GM18519 (cell line): ENCODE measurements around the gene RPS27L.

Experiments used
- ATAC-seq: cut with Tn5 transposase; IDR thresholded peaks from one replicate; pipeline ENCODE4 v1.9.1; 2021; ENCODE audit warnings: mild to moderate bottlenecking, moderate library complexity; ENCODE audit not compliant: unreplicated experiment, low FRiP score

RPS27L gene

GRCh38 chr15:63157118-63157843, at the start of gene RPS27L:
Gene RPS27L, minus strand, starts transcription at chr15:63157477. Its CDS starts 72 bp downstream, at chr15:63157405.
- peak; percentile 70 for ATAC-seq

DNA sequence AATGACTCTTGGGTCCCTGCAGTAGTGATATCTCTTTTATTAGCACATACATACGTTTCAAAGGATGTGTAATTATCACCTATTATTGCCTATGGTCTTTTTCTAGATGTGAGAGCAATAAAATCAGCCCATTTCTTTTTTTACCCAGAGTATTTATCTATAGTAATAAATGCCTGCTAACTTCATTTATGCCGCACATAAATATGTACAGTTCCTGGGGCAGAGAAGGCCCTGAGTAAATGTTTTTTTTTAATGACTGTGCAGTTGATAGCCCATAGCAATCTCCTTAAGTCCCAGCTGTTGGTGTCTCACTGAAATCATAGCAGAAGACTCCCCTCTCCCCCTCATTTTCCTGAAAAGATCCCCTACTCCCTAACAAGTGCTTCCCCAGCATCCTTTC, 48.8 kb upstream of the RPS27L start:
- no peak for ATAC-seq

DNA sequence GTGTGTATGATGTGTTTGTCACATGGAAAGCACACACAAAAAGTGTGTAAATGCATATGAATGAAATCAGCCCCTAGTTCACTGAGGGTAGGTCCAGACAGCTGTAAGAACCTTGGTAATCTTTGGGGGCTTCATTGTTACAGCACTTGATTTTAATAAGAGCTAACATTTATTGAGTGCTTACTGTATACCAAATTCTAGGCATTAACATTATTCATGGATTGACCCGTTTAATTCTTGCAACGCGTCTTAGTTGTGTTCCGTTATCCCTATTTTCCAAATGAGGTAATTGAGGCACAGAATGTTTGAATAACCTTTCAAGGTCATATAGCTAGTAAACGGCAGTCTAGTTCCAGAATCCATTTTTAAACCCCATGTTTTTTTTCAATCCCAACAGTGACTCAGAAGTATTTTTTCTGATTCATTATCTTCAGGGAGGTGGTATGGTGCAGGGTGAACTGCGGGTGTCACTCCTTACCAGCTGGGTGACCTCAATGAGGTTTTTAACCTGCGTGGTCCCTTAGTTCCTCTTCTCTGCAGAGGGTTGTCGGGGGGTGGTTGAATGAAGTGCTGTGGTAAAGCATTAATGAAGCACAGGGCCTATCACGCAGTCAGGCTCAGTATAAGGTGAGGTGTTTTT, 46.3 kb upstream of the RPS27L start:
- ATAC-seq: no peak

DNA sequence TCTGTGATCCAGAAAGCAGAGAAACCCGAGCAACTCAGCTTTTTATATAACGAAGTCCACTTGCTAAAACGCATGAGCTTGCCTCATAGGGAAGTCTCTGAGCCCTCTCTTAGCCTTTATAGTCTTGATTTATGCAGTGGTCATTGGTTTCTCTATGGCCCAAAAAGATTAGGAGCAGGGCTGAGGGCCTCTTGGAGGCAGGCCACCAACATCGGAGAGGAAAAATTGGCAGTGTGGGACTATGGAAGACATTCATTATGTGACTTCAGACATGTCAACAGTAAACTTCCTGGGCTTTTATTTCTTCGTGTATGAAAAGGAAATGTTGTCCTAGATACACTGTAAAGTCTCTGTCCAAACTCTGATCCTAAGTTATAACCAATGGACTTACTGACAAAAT, 45.6 kb upstream of the RPS27L start:
- no peak for ATAC-seq

GRCh38 chr15:63200464-63201249, 43.4 kb upstream of the RPS27L start:
- no peak for ATAC-seq

- no peak for ATAC-seq
Observed at GRCh38 chr15:63198371-63199250, 41.3 kb upstream of the RPS27L start.

DNA sequence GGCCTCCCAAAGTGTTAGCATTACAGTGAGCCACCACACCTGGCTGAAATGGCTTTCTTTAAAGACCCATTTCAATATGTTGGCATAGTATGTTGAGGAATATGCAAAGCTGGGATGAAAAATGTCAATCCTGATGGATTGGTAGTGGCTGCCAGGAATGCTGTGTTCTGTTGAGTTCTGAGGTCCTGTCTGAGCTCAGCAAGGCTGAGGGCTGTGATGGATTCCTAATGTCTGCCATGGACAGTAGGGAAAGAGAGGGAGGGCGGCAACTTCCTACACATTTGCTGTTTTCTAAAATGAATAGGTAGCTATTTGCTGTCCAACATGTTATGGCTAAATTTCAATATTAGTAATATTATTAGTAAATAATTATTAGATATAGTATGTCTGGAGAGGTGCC, 40.3 kb upstream of the RPS27L start:
- ATAC-seq: no peak

DNA sequence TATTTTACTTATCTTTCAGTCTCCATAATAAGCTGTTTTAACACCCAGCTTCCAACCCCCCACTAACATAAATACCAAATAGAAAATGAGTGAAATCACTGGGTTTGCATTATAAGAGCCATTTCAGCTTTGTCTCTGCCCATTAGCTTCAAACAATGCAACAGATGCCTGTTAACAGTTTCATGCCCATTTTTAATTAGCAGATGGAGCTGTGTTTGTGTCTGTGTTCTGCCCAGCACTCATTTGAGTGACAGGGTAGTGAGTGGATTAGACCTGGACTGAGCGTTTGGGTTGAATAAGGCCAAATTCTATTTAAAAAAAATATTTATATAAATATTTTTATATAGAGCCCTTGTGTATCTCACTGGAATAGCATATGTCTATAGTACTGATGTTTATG, 39.6 kb upstream of the RPS27L start:
- no peak for ATAC-seq

DNA sequence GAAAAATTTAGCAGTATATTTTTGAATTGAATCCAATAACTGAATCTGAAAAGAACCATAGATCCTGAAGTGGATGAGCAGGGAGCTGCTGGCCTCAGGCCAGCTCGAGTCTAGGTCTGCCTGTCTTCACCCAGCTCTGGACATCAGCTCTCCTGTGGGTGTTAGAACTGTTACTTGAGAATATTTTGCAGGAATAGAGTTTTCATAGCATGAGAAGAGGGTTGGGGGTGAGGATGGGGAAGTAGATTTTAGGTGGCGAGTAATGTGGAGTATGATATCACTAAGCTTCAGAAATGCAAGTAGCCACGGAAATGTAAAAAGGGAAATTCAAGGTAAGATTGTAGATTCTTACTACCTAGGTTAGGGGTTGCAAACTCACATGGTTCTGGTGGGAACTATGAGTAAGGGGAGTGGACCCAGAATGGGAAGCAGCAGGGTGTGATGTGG, 38.3 kb upstream of the RPS27L start:
- no peak for ATAC-seq

DNA sequence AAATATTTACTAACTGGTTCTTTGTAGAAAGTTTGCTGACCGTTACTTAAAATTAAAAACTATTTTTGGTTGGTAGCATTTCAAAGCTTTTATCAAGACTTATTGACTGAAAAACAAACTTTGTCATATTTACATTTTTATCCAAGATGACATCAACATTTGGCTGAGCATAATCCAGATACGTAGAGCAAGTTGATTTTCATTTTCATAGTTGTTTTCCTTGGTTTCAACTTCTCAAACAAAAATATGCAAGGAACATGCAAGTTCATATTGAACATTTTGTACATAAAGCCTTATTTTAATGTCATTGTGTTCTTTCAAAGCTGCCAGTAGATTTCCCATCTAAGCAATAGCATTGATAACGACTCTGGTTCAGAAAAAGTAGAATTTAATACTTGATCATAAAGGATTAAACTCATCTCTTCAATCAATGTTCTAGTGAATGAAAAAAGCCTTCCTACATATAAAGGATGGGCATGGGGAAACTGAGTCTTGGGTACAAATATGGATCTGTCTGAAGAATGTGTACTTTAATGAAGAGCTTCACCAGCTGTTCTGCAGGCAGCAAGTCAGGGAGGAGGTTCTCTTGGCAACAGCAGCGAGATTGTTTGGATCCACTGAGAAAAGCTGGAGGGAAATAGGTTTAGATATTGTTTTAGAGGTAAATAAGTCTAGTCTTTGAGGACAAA, 37.7 kb upstream of the RPS27L start:
- ATAC-seq: no peak

- ATAC-seq: no peak
Observed at GRCh38 chr15:63194302-63194701, 37.0 kb upstream of the RPS27L start.

DNA sequence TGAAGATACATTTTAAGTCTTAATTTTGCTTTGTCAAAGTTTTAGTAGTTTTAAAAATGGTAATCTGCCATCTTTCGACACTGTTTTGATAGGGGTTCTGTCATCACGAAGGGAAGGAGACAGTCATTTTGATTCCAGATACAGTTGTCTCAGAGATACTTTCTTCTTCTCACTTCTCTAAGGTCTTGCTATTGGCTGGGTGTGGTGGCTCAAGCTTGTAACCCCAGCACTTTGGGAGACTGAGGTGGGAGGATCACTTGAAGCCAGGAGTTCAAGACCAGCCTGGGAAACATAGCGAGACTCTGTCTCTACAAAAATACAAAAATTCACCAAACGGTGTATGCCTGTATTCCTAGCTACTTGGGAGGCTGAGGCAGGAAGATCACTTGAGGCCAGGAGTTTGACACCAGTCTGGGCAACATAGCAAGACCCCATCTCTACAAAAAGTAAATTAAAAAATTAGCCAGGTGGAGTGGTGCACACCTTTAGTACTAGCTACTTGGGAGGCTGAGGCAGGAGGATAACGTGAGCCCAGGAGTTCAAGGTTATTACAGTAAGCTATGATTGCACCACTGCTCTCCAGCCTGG, 35.4 kb upstream of the RPS27L start:
- no peak for ATAC-seq

DNA sequence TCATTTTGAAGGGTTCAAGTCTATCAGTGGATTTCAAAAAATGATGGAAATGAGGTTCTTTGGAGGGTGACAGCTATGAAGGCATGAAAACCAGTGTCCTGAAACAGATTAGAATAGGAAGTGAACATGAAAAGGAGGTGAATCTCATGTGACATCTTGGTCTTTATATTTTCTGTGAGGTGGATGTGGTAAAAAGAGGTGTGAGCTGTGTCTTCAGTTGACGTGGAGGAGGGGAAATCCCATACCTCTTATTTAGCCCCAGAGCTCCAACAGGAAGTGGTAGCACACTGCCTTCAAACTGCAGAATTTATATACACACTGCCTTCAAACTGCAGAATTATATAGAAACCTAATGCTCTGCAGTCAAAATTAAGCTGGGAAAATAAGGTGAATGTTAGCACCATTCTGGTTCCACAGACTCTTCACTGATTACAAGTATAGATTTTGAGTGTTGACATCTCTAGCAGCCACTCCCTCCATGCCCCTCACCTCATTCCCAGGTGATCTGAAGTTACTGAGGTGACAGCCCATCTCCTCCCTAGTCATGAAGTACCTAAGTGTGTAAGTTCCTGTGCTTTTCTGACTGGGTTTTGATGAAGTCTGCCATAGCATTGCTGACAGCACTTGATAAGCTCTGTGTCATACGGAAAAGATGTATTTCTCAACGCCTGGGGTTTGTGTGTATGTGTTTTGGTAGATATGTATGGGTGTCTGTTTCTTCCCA, 34.8 kb upstream of the RPS27L start:
- ATAC-seq: peak; percentile 29

GRCh38 chr15:63190769-63191649, 33.7 kb upstream of the RPS27L start:
- no peak for ATAC-seq

DNA sequence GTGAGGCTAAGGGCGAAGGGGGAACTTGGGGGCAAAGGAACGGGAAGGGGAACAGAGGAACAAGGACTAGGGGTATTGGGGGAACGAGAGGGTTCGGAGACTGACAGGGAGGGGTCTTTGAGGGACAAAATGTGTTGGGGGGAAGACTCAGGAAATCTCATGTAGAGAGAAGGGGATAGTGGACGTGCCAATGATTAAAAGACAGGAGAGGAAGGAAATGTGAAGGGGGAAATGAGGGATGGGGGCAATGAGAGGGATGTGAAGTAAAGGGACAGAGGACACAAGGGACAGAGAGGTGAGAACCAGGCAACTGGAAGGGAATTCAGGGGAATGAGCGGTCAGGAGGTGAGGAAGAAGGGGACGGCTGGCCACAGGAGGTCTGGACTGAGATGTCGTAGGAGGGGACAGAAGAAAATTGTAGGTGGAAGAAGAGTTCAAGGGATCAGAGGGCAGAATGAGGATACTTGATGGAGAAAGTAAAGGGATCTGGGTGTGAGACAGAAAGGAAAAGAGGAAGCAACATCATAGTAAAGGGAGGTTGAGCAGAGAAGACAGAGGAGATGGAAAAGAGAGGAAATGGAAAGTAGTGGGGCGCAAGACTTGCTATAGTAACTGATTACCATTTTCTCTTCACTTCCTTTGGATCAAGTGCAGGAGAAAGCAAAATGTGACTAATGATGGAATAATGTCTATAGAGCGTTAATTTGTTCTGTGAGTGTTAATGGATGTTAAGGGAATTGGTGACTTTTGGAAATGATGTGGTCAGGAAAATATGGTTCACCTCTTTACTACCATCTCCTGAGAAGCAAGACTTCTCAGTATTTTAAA, 32.9 kb upstream of the RPS27L start:
- ATAC-seq: no peak

DNA sequence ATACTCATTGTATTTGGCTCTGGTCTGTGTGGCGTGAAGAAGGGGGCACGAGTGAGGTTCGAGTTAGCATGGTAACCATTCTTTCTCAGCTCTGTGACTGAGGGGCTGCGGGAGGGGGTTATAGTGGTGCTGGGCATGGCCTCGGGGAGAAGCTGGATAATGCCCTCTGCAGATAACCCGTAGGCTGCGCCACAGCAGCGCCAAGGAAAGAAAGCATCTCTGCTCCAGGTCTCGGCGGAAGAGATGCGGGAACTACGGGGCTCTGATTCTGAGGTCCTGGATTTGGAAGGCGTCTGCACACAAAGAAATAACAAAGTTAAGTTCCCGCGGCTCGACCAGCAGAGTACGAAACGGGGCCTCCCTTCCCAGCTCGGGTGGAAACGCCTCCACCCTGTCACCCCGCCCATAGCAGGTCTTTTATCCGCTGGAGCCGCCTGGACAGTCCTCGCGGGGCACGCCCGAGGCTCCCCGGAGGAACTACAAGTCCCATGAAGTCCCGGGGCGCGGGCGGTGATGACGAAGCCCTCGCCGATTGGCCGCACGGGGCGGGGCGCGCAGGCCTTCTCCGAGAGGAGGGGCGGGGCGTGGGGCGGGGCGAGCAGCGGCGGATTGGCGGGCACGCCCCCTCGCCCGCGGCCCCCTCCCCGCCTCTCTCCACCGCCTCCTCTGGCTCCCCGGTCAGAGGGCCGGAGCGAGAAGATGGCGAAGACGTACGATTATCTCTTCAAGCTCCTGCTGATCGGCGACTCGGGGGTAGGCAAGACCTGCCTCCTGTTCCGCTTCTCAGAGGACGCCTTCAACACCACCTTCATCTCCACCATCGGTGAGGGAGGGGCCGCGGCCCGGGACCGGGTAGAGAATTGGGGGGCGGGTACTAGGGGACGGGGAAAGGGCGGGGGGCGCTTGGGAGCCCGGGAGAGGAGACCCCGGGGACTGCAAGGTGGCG, 31.9 kb upstream of the RPS27L start, which contains the start of gene RAB8B:
Gene RAB8B, plus strand, starts transcription at position 681 of the 946 bp plus-strand sequence. Its CDS starts 19 bp downstream, at position 700.
- peak; percentile 50 for ATAC-seq
